Adipocyte (in vitro differentiated cells): ENCODE results near the gene RDH13.
"Not testable (repeated sequence)": the region's sequence is repeated elsewhere in the genome, so short reads cannot be mapped to it uniquely, and the experiment has no call there.

Experiments
- DNase-seq: peaks from one replicate; pipeline ENCODE4 v3.0.0-alpha.2; 2015; ENCODE audit warnings: low read depth
- H3K27me3 ChIP-seq: replicated peaks from 2 replicates; pipeline ENCODE4 v1.7.0; 2013; ENCODE audit warnings: mild to moderate bottlenecking, low read length, moderate library complexity; ENCODE audit not compliant: control insufficient read depth, insufficient read depth
- H3K36me3 ChIP-seq: 2 replicates; pipeline ENCODE4 v1.7.0; 2013; ENCODE audit warnings: low read length, mild to moderate bottlenecking, moderate library complexity; ENCODE audit not compliant: control insufficient read depth, insufficient read depth, severe bottlenecking
- H3K4me1 ChIP-seq: 2 replicates; pipeline ENCODE4 v1.7.0; 2013; ENCODE audit warnings: mild to moderate bottlenecking, low read length, moderate library complexity; ENCODE audit not compliant: control insufficient read depth, insufficient read depth
- H3K4me3 ChIP-seq: 2 replicates; pipeline ENCODE4 v1.7.0; 2013; ENCODE audit warnings: mild to moderate bottlenecking, low read length, moderate library complexity
- H3K9ac ChIP-seq: 2 replicates; pipeline ENCODE4 v1.7.0; 2013; ENCODE audit warnings: mild to moderate bottlenecking, low read length, moderate library complexity
- H3K9me3 ChIP-seq: 2 replicates; pipeline ENCODE4 v1.7.0; 2013; ENCODE audit warnings: mild to moderate bottlenecking, low read length, moderate library complexity; ENCODE audit not compliant: control insufficient read depth

Gene RDH13

GRCh38 chr19:55018216-55018615, 44.7 kb downstream of the RDH13 start:
- no peak overlapping the region for H3K4me3 ChIP-seq
- H3K27me3 ChIP-seq = no peaks in the 10 kb centered on the region
- peaks cover 3% of the 10 kb centered on the region for H3K9me3 ChIP-seq
- H3K9ac ChIP-seq = no peak overlapping the region
- no peak for DNase-seq
- H3K4me1 ChIP-seq = no peaks in the 10 kb centered on the region
- no peaks in the 10 kb centered on the region for H3K36me3 ChIP-seq

GRCh38 chr19:55016017-55016416, 46.9 kb downstream of the RDH13 start:
- Histone ChIP-seq H3K4me1 (no peaks in the 10 kb centered on the region), H3K9me3 (no peaks in the 10 kb centered on the region), H3K36me3 (no peaks in the 10 kb centered on the region), H3K4me3 (no peak overlapping the region), H3K9ac (no peak overlapping the region), H3K27me3 (no peaks in the 10 kb centered on the region)
- no peak for DNase-seq

GRCh38 chr19:55015126-55015525, 47.8 kb downstream of the RDH13 start:
- Histone ChIP-seq H3K27me3 (no peaks in the 10 kb centered on the region), H3K9me3 (no peaks in the 10 kb centered on the region), H3K4me1 (no peaks in the 10 kb centered on the region), H3K4me3 (no peak overlapping the region), H3K36me3 (no peaks in the 10 kb centered on the region), H3K9ac (no peak overlapping the region)
- no peak for DNase-seq

GRCh38 chr19:55014714-55015113, 48.2 kb downstream of the RDH13 start:
- Histone ChIP-seq H3K4me1 (no peaks in the 10 kb centered on the region), H3K9me3 (no peaks in the 10 kb centered on the region), H3K36me3 (no peaks in the 10 kb centered on the region), H3K4me3 (no peak overlapping the region), H3K9ac (no peak overlapping the region), H3K27me3 (no peaks in the 10 kb centered on the region)
- DNase-seq = no peak

- DNase-seq = no peak
- no peaks in the 10 kb centered on the region for H3K4me1 ChIP-seq
- no peaks in the 10 kb centered on the region for H3K9me3 ChIP-seq
- no peak overlapping the region for H3K4me3 ChIP-seq
- no peaks in the 10 kb centered on the region for H3K36me3 ChIP-seq
- H3K27me3 ChIP-seq = no peaks in the 10 kb centered on the region
- H3K9ac ChIP-seq = no peak overlapping the region
Observed at GRCh38 chr19:55013596-55013995, 49.4 kb downstream of the RDH13 start.

- no peak for DNase-seq
- Histone ChIP-seq H3K36me3 (no peaks in the 10 kb centered on the region), H3K4me1 (no peaks in the 10 kb centered on the region), H3K9ac (no peak overlapping the region), H3K9me3 (no peaks in the 10 kb centered on the region), H3K27me3 (no peaks in the 10 kb centered on the region), H3K4me3 (no peak overlapping the region)
Observed at GRCh38 chr19:55012306-55012705, 50.6 kb downstream of the RDH13 start.

- H3K9ac ChIP-seq, H3K36me3 ChIP-seq, H3K27me3 ChIP-seq, DNase-seq, H3K4me3 ChIP-seq, H3K9me3 ChIP-seq, H3K4me1 ChIP-seq: not testable (repeated sequence)
Observed at GRCh38 chr19:55010561-55010960, 52.4 kb downstream of the RDH13 start.

- H3K36me3 ChIP-seq, H3K9ac ChIP-seq, H3K4me3 ChIP-seq, H3K9me3 ChIP-seq, DNase-seq, H3K27me3 ChIP-seq, H3K4me1 ChIP-seq: not testable (repeated sequence)
Observed at GRCh38 chr19:55008781-55009180, 54.2 kb downstream of the RDH13 start.

- not testable (repeated sequence) for H3K4me1 ChIP-seq, H3K9ac ChIP-seq, H3K36me3 ChIP-seq, H3K9me3 ChIP-seq, DNase-seq, H3K4me3 ChIP-seq, H3K27me3 ChIP-seq
Observed at GRCh38 chr19:55008189-55008588, 54.8 kb downstream of the RDH13 start.

- not testable (repeated sequence) for H3K36me3 ChIP-seq, DNase-seq, H3K4me1 ChIP-seq, H3K9me3 ChIP-seq, H3K27me3 ChIP-seq, H3K9ac ChIP-seq, H3K4me3 ChIP-seq
Observed at GRCh38 chr19:55007537-55007936, 55.4 kb downstream of the RDH13 start.

- not testable (repeated sequence) for DNase-seq
- peak overlapping the region; percentile 81 for H3K4me3 ChIP-seq
Observed at GRCh38 chr19:55006795-55007194, 56.2 kb downstream of the RDH13 start.

GRCh38 chr19:55005684-55006488, 57.1 kb downstream of the RDH13 start:
- H3K4me3 ChIP-seq = peak overlapping the region; percentile 81
- no peaks in the 10 kb centered on the region for H3K36me3 ChIP-seq
- H3K9me3 ChIP-seq = peaks cover 8% of the 10 kb centered on the region
- DNase-seq = no peak
- H3K9ac ChIP-seq = no peak overlapping the region
- no peaks in the 10 kb centered on the region for H3K4me1 ChIP-seq
- no peaks in the 10 kb centered on the region for H3K27me3 ChIP-seq

More at GRCh38 chr19:55006795-55007194, 56.2 kb downstream of the RDH13 start:
- H3K4me1 ChIP-seq, H3K9me3 ChIP-seq, H3K9ac ChIP-seq, H3K36me3 ChIP-seq, H3K27me3 ChIP-seq: not testable (repeated sequence)
